Activated naive CD8-positive, alpha-beta T cell (primary cell): ENCODE data around the gene DLG2.
"Not testable (repeated sequence)": the region's sequence is repeated elsewhere in the genome, so short reads cannot be mapped to it uniquely, and the experiment has no call there.

Experiments
- H3K27ac Mint-ChIP-seq: one replicate; pipeline ENCODE4 v1.8.0; 2021; ENCODE audit warnings: mixed read lengths
- H3K27me3 Mint-ChIP-seq: one replicate; pipeline ENCODE4 v1.8.0; 2021; ENCODE audit warnings: mixed read lengths
- H3K36me3 Mint-ChIP-seq: one replicate; pipeline ENCODE4 v1.8.0; 2021; ENCODE audit warnings: mixed read lengths
- H3K4me1 Mint-ChIP-seq: one replicate; pipeline ENCODE4 v1.8.0; 2021; ENCODE audit warnings: low read depth, mixed read lengths
- H3K4me3 Mint-ChIP-seq: one replicate; pipeline ENCODE4 v1.8.0; 2021; ENCODE audit warnings: mild to moderate bottlenecking, mixed read lengths
- H3K9me3 Mint-ChIP-seq: one replicate; pipeline ENCODE4 v1.8.0; 2021; ENCODE audit warnings: low read depth, mixed read lengths

Gene DLG2

GRCh38 chr11:85481862-85482261 is 145.3 kb downstream of the DLG2 start:
- H3K27ac Mint-ChIP-seq, result no peak overlapping the region
- no peaks in the 10 kb centered on the region for H3K27me3 Mint-ChIP-seq
- H3K4me3 Mint-ChIP-seq, result no peak overlapping the region
- peaks cover 10% of the 10 kb centered on the region for H3K36me3 Mint-ChIP-seq
- H3K4me1 Mint-ChIP-seq, result no peaks in the 10 kb centered on the region
- peaks cover 17% of the 10 kb centered on the region for H3K9me3 Mint-ChIP-seq

- Mint-ChIP-seq H3K36me3 (peaks cover 11% of the 10 kb centered on the region), H3K4me3 (no peak overlapping the region), H3K27ac (no peak overlapping the region), H3K4me1 (no peaks in the 10 kb centered on the region), H3K27me3 (no peaks in the 10 kb centered on the region), H3K9me3 (peaks cover 13% of the 10 kb centered on the region)
These were observed 151.3 kb downstream of the DLG2 start for GRCh38 chr11:85475660-85476517.

- no peak overlapping the region for H3K27ac Mint-ChIP-seq
- H3K27me3 Mint-ChIP-seq, result no peaks in the 10 kb centered on the region
- H3K36me3 Mint-ChIP-seq, result peaks cover 10% of the 10 kb centered on the region
- no peak overlapping the region for H3K4me3 Mint-ChIP-seq
- peaks cover 28% of the 10 kb centered on the region for H3K9me3 Mint-ChIP-seq
- H3K4me1 Mint-ChIP-seq, result no peaks in the 10 kb centered on the region
These were observed 154.2 kb downstream of the DLG2 start for GRCh38 chr11:85472953-85473352.

- Mint-ChIP-seq H3K9me3 (peaks cover 13% of the 10 kb centered on the region), H3K4me1 (no peaks in the 10 kb centered on the region), H3K27ac (no peak overlapping the region), H3K36me3 (peaks cover 19% of the 10 kb centered on the region), H3K4me3 (no peak overlapping the region), H3K27me3 (no peaks in the 10 kb centered on the region)
These were observed 162.9 kb downstream of the DLG2 start for GRCh38 chr11:85464283-85464682.

- Mint-ChIP-seq H3K27ac (no peak overlapping the region), H3K4me3 (no peak overlapping the region), H3K27me3 (no peaks in the 10 kb centered on the region), H3K36me3 (peaks cover 18% of the 10 kb centered on the region), H3K4me1 (no peaks in the 10 kb centered on the region), H3K9me3 (peaks cover 41% of the 10 kb centered on the region)
These were observed 167.8 kb downstream of the DLG2 start for GRCh38 chr11:85459304-85459703.

GRCh38 chr11:85444479-85444878 is 182.7 kb downstream of the DLG2 start:
- Mint-ChIP-seq H3K4me1 (no peaks in the 10 kb centered on the region), H3K27me3 (no peaks in the 10 kb centered on the region), H3K27ac (no peak overlapping the region), H3K36me3 (no peaks in the 10 kb centered on the region), H3K4me3 (no peak overlapping the region), H3K9me3 (peaks cover 3% of the 10 kb centered on the region)

- Mint-ChIP-seq H3K4me1 (no peaks in the 10 kb centered on the region), H3K27me3 (no peaks in the 10 kb centered on the region), H3K9me3 (peaks cover 16% of the 10 kb centered on the region), H3K27ac (no peak overlapping the region), H3K36me3 (peaks cover 2% of the 10 kb centered on the region), H3K4me3 (no peak overlapping the region)
These were observed 186.9 kb downstream of the DLG2 start for GRCh38 chr11:85440273-85440672.

- Mint-ChIP-seq H3K9me3 (peaks cover 26% of the 10 kb centered on the region), H3K27me3 (no peaks in the 10 kb centered on the region), H3K4me3 (no peak overlapping the region), H3K36me3 (peaks cover 6% of the 10 kb centered on the region), H3K27ac (no peak overlapping the region), H3K4me1 (no peaks in the 10 kb centered on the region)
These were observed 188.8 kb downstream of the DLG2 start for GRCh38 chr11:85438328-85438727.

GRCh38 chr11:85431319-85431718 is 195.8 kb downstream of the DLG2 start:
- Mint-ChIP-seq H3K36me3 (peaks cover 20% of the 10 kb centered on the region), H3K4me1 (no peaks in the 10 kb centered on the region), H3K27me3 (no peaks in the 10 kb centered on the region), H3K27ac (no peak overlapping the region), H3K4me3 (no peak overlapping the region), H3K9me3 (peaks cover 42% of the 10 kb centered on the region)

- Mint-ChIP-seq H3K27ac (no peak overlapping the region), H3K36me3 (peaks cover 16% of the 10 kb centered on the region), H3K9me3 (peaks cover 25% of the 10 kb centered on the region), H3K4me3 (no peak overlapping the region), H3K4me1 (no peaks in the 10 kb centered on the region), H3K27me3 (no peaks in the 10 kb centered on the region)
These were observed 203.3 kb downstream of the DLG2 start for GRCh38 chr11:85423794-85424193.

GRCh38 chr11:85423316-85423715 is 203.8 kb downstream of the DLG2 start:
- Mint-ChIP-seq H3K36me3 (peaks cover 16% of the 10 kb centered on the region), H3K27me3 (no peaks in the 10 kb centered on the region), H3K4me1 (no peaks in the 10 kb centered on the region), H3K27ac (no peak overlapping the region), H3K4me3 (no peak overlapping the region), H3K9me3 (peaks cover 25% of the 10 kb centered on the region)

- Mint-ChIP-seq H3K27ac (no peak overlapping the region), H3K27me3 (no peaks in the 10 kb centered on the region), H3K4me3 (no peak overlapping the region), H3K36me3 (peaks cover 4% of the 10 kb centered on the region), H3K4me1 (no peaks in the 10 kb centered on the region), H3K9me3 (peaks cover 46% of the 10 kb centered on the region)
These were observed 213.0 kb downstream of the DLG2 start for GRCh38 chr11:85414175-85414574.

GRCh38 chr11:85407648-85408047 is 219.5 kb downstream of the DLG2 start:
- Mint-ChIP-seq H3K27ac (no peak overlapping the region), H3K27me3 (no peaks in the 10 kb centered on the region), H3K4me3 (no peak overlapping the region), H3K36me3 (peaks cover 4% of the 10 kb centered on the region), H3K4me1 (no peaks in the 10 kb centered on the region), H3K9me3 (peaks cover 34% of the 10 kb centered on the region)

GRCh38 chr11:85406841-85407240 is 220.3 kb downstream of the DLG2 start:
- no peaks in the 10 kb centered on the region for H3K27me3 Mint-ChIP-seq
- H3K9me3 Mint-ChIP-seq, result peaks cover 30% of the 10 kb centered on the region

GRCh38 chr11:85406316-85406715 is 220.8 kb downstream of the DLG2 start:
- Mint-ChIP-seq H3K27me3 (no peaks in the 10 kb centered on the region), H3K9me3 (peaks cover 32% of the 10 kb centered on the region), H3K36me3 (peaks cover 4% of the 10 kb centered on the region), H3K4me1 (no peaks in the 10 kb centered on the region), H3K4me3 (no peak overlapping the region), H3K27ac (no peak overlapping the region)

More at GRCh38 chr11:85406841-85407240, 220.3 kb downstream of the DLG2 start:
- Mint-ChIP-seq H3K4me1 (no peaks in the 10 kb centered on the region), H3K4me3 (no peak overlapping the region), H3K36me3 (peaks cover 4% of the 10 kb centered on the region), H3K27ac (no peak overlapping the region)

GRCh38 chr11:85395515-85396055 is 231.6 kb downstream of the DLG2 start:
- not testable (repeated sequence) for H3K4me3 Mint-ChIP-seq, H3K27ac Mint-ChIP-seq, H3K27me3 Mint-ChIP-seq, H3K36me3 Mint-ChIP-seq, H3K4me1 Mint-ChIP-seq
- H3K9me3 Mint-ChIP-seq, result peaks cover 42% of the 10 kb centered on the region
